ENCODE measurements around the gene ZBTB45.
"Not testable (repeated sequence)": the region's sequence is repeated elsewhere in the genome, so short reads cannot be mapped to it uniquely, and the experiment has no call there.

ZBTB45 gene

DNA sequence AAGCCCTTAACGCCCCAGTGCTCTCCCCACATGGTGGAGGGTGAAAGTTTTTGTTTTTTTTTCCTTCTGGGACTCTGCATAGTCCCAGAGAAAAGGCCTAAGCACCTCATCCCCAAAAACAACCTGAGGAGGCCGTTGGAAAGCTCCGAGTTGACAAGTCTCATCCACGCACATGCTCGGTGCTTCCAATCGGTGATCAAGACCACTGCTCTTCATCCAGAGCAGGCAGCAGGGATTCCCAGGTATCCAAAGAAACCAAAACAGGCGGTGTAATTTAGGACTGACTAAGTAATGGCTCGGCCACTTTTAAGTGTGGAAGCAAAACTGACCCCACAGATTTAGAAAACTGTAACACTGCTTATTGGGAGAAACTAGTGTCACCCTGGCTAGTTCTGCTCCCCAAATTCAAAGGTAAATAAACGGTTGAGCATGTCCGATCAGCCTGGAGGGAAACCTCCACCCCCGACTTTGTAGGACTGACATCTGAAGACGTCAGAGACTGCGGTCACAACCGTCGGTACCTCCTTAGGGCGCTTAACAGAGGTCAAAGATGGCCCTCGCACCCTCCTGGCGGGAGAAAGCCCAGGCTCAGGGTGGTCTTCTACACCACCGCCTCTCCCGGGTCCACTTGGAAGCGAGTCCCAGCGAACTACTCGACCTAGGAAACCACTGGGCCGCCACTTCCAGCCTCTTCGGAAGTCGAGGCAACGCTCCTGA is 44.5 kb downstream of the ZBTB45 start:
- DNase-seq = no peak

GRCh38 chr19:58474291-58474996 is 45.2 kb downstream of the ZBTB45 start:
- DNase-seq = no peak

GRCh38 chr19:58473775-58474174 is 45.8 kb downstream of the ZBTB45 start:
- DNase-seq = no peak

DNA sequence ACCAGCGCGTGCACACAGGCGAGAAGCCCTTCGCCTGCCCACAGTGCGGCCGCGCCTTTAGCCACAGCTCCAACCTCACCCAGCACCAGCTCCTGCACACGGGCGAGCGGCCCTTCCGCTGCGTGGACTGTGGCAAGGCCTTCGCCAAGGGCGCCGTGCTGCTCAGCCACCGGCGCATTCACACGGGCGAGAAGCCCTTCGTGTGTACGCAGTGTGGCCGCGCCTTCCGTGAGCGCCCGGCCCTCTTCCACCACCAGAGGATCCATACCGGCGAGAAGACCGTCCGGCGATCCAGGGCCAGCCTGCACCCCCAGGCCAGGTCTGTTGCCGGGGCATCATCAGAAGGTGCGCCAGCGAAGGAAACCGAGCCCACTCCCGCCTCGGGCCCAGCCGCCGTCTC is 47.9 kb downstream of the ZBTB45 start:
- DNase-seq = no peak

- not testable (repeated sequence) for DNase-seq
Measured at GRCh38 chr19:58470837-58471543, 48.6 kb downstream of the ZBTB45 start.

- DNase-seq = no peak
Measured at GRCh38 chr19:58469241-58470013, 50.2 kb downstream of the ZBTB45 start.

- no peak for DNase-seq
Measured at GRCh38 chr19:58468216-58468839, 51.3 kb downstream of the ZBTB45 start.

DNA sequence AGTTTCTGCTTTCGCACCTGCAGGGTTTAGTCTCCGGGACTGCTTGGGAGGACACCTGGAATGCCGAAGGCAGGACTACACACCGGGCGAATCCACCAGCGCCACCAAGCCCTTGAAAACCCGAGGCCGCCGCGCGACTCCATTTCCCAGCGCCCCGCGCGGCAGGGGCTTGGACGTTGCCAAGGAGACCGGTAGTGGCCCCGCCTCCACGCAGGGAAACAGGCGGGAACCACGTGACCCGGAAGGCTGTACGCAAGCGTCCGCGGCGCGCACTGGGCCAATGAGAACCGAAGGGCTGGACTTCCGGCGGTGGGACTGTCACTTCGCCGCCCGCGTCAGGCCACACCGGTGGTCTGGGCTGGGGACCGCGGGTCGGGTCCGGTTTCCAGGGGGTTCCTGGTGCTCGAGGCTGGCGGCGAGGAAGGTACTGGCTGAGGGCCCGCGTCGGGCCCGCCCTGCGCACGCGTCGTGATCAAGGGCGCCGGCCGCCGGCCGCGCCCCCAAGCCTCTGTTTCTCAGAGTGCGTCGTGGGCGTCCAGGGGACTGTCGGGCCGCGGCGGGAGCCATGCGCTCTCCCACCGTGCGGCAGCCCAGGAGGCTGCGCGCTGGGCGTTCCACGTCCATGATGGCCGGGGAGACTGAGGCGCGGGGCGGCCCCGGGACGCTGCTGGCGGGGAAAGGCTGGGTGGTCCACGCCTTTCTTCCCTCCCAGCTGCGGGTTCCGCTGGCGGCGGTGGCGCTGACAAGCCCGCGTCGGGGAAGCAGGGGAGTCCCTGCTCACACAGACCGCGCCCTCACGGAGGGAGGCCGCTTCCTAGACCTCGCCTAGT is 52.6 kb downstream of the ZBTB45 start, which contains the start of gene ZNF324:
Gene ZNF324, plus strand, starts transcription at position 321 of the 830 bp plus-strand sequence. CDS start 2,106 bp downstream, outside the sequence.
- DNase-seq = peak; percentile 99

- no peak for DNase-seq
Measured at GRCh38 chr19:58466089-58466759, 53.4 kb downstream of the ZBTB45 start.

Measured in stimulated activated CD4-positive, alpha-beta T cell treated with anti-CD3 and anti-CD28 coated beads, Interleukin-15, amount 100 ng/mL, for 24 hours (primary cell).